ENCODE results near the gene GJC1. TPM values are rescaled to one million over a fixed set of nuclear protein-coding genes. Genes with fewer than 3 reads are reported as not detected.
A peak's percentile ranks its signal among the peaks of the same experiment; 100 is the strongest.

The GJC1 gene
- polyA plus RNA-seq, 1 of the 3 experiments (the other 2 are of a cell fraction) = 15.2 TPM

GRCh38 chr17:44828919-44829522, 1.1 kb downstream of the GJC1 start:
- peak overlapping the region; percentile 88 for H3K9ac ChIP-seq
- H3K9me3 ChIP-seq = no peaks in the 10 kb centered on the region
- peaks cover 0 to 9% of the 10 kb centered on the region in 2 experiments for H3K36me3 ChIP-seq (replicated peaks in 1 of 2; ENCODE audit: control insufficient read depth in 1 of 2, insufficient read depth in 2 of 2, low read length in 1 of 2)
- peaks cover 21% of the 10 kb centered on the region for H3F3A ChIP-seq (replicated peaks; ENCODE audit: insufficient read depth)
- H3K4me3 ChIP-seq (ENCODE audit: low read depth in 2 of 2, low read length in 1 of 2) = peak overlapping the region; percentile 66 to 73
- no peaks in the 10 kb centered on the region for H3K27me3 ChIP-seq (ENCODE audit: insufficient read depth)
- peaks cover 14% of the 10 kb centered on the region for H4K20me1 ChIP-seq (ENCODE audit: insufficient read depth)
- ChIA-PET POLR2A (no interaction called here), CTCF (interaction anchor here (1.1 to 1.7 kb wide), 3 partner anchors 50 to 320 kb away, joined by 3 to 14 read pairs (median 3); no protein-coding TSS in a partner anchor)
- H2AFZ ChIP-seq (ENCODE audit: low read depth) = peak overlapping the region; percentile 71; the same call in 1 of the 2 replicates
- peaks cover 2 to 4% of the 10 kb centered on the region in 2 experiments; a peak in 3 of 4 replicates for H3K4me1 ChIP-seq (ENCODE audit: control insufficient read depth in 1 of 2, insufficient read depth in 2 of 2, low read depth in 1 of 2, low read length in 1 of 2)
- WGBS (ENCODE audit: low lambda C conversion rate) = 2% methylated on average over 21 of the region's 21 CpGs
- H3K27ac ChIP-seq (ENCODE audit: low read depth in 2 of 2, low read length in 1 of 2) = peak overlapping the region; percentile 55 to 69
- H3K4me2 ChIP-seq = peak overlapping the region; percentile 96
- H3K9me2 ChIP-seq = no peaks in the 10 kb centered on the region
- H3K79me2 ChIP-seq (ENCODE audit: insufficient read depth) = peaks cover 58% of the 10 kb centered on the region
- DNase-seq = no peak
- TF ChIP-seq SIN3A (IDR thresholded peaks at IDR 0.05; ENCODE audit: borderline replicate concordance, low read depth, low read length) (peak; percentile 29; the same call in 1 of the 2 replicates), RCOR1 (IDR thresholded peaks at IDR 0.05; ENCODE audit: low read length) (no peak), FOXM1 (IDR thresholded peaks at IDR 0.05; ENCODE audit: low read depth) (no peak), CTCF (IDR thresholded peaks at IDR 0.05) (no peak)

GRCh38 chr17:44827863-44828262, 2.2 kb downstream of the GJC1 start:
- peaks cover 14% of the 10 kb centered on the region for H4K20me1 ChIP-seq (ENCODE audit: insufficient read depth)
- no peaks in the 10 kb centered on the region for H3K9me2 ChIP-seq
- ChIA-PET CTCF (interaction anchor here (1.2 to 1.7 kb wide), 3 partner anchors 47 to 321 kb away, joined by 3 to 14 read pairs (median 3); no protein-coding TSS in a partner anchor), POLR2A (no interaction called here)
- peak overlapping the region; percentile 88; the same call in 1 of the 2 replicates for H3K9ac ChIP-seq
- H3K36me3 ChIP-seq (replicated peaks in 1 of 2; ENCODE audit: control insufficient read depth in 1 of 2, insufficient read depth in 2 of 2, low read length in 1 of 2) = peaks cover 0 to 9% of the 10 kb centered on the region in 2 experiments
- WGBS (ENCODE audit: low lambda C conversion rate) = 28% methylated on average over 1 of the region's 1 CpG
- peaks cover 2 to 6% of the 10 kb centered on the region in 2 experiments; a peak in 3 of 4 replicates for H3K4me1 ChIP-seq (ENCODE audit: control insufficient read depth in 1 of 2, insufficient read depth in 2 of 2, low read depth in 1 of 2, low read length in 1 of 2)
- DNase-seq = no peak
- no peak for TF ChIP-seq SIN3A (IDR thresholded peaks at IDR 0.05; ENCODE audit: borderline replicate concordance, low read depth, low read length)
- TF ChIP-seq TCF12 (IDR thresholded peaks at IDR 0.05) = peak; percentile 51
- peak overlapping the region; percentile 66 to 73; a peak in 3 of 4 replicates for H3K4me3 ChIP-seq (ENCODE audit: low read depth in 2 of 2, low read length in 1 of 2)
- no peaks in the 10 kb centered on the region for H3K9me3 ChIP-seq
- no peaks in the 10 kb centered on the region for H3K27me3 ChIP-seq (ENCODE audit: insufficient read depth)
- H3K4me2 ChIP-seq = peak overlapping the region; percentile 96
- H2AFZ ChIP-seq (ENCODE audit: low read depth) = no peak overlapping the region
- H3F3A ChIP-seq (replicated peaks; ENCODE audit: insufficient read depth) = peaks cover 25% of the 10 kb centered on the region
- peak overlapping the region in 1 of 2 experiments; percentile 55; a peak in 3 of 4 replicates for H3K27ac ChIP-seq (ENCODE audit: low read depth in 2 of 2, low read length in 1 of 2)
- peaks cover 69% of the 10 kb centered on the region for H3K79me2 ChIP-seq (ENCODE audit: insufficient read depth)

DNA sequence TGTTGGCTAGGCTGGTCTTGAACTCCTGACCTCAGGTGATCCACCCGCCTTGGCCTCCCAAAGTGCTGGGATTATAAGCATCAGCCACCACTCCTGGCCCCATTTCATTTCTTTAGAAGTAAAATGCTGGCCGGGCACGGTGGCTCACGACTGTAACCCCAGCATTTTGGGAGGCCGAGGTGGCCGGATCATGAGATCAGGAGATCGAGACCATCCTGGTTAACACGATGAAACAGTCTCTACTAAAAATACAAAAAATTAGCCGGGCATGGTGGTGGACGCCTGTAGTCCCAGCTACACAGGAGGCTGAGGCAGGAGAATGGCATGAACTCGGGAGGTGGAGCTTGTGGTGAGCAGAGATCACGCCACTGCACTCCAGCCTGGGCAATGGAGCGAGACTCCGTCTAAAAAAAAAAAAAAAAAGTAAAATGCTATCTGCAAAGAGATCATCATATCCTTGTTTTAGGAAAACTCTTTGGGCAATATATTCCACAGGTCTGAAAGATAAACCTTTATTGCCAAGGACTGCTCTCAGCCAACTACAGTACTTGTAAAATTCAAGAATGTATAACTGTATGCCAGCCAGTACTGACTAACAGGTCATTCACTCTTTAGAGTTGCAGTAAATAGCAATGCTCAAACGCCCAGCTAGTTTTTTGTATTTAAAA, 3.8 kb downstream of the GJC1 start:
- TF ChIP-seq EZH2phosphoT487 (IDR thresholded peaks at IDR 0.05; ENCODE audit: borderline replicate concordance, low read depth) (no peak), FOSL2 (IDR thresholded peaks at IDR 0.05; ENCODE audit: borderline replicate concordance, low read depth) (no peak), GABPA (IDR thresholded peaks at IDR 0.05; ENCODE audit: low read depth) (no peak), POLR2AphosphoS5 (IDR thresholded peaks at IDR 0.05; ENCODE audit: low read depth, low read length) (no peak), MXI1 (IDR thresholded peaks at IDR 0.05; ENCODE audit: low read depth, low read length) (no peak), RFX5 (IDR thresholded peaks at IDR 0.05; ENCODE audit: low read length) (no peak)
- TF ChIP-seq, protein P1, sequence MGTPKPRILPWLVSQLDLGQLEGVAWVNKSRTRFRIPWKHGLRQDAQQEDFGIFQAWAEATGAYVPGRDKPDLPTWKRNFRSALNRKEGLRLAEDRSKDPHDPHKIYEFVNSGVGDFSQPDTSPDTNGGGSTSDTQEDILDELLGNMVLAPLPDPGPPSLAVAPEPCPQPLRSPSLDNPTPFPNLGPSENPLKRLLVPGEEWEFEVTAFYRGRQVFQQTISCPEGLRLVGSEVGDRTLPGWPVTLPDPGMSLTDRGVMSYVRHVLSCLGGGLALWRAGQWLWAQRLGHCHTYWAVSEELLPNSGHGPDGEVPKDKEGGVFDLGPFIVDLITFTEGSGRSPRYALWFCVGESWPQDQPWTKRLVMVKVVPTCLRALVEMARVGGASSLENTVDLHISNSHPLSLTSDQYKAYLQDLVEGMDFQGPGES (IDR thresholded peaks at IDR 0.05; ENCODE audit: low read depth, low read length) = no peak
- 89% methylated on average over 15 of the region's 15 CpGs for WGBS (ENCODE audit: low lambda C conversion rate)
- Histone ChIP-seq H3K27ac (ENCODE audit: low read depth in 2 of 2, low read length in 1 of 2) (peak overlapping the region in 1 of 2 experiments; percentile 14; a peak in 1 of 4 replicates), H2AFZ (ENCODE audit: low read depth) (no peak overlapping the region), H3K27me3 (ENCODE audit: insufficient read depth) (no peaks in the 10 kb centered on the region), H3K79me2 (ENCODE audit: insufficient read depth) (peaks cover 85% of the 10 kb centered on the region), H3K4me3 (ENCODE audit: low read depth in 2 of 2, low read length in 1 of 2) (no peak overlapping the region), H3K9ac (no peak overlapping the region), H3K4me1 (ENCODE audit: control insufficient read depth in 1 of 2, insufficient read depth in 2 of 2, low read depth in 1 of 2, low read length in 1 of 2) (peaks cover 2 to 10% of the 10 kb centered on the region in 2 experiments), H3K9me3 (no peaks in the 10 kb centered on the region), H3F3A (replicated peaks; ENCODE audit: insufficient read depth) (peaks cover 39% of the 10 kb centered on the region), H4K20me1 (ENCODE audit: insufficient read depth) (peaks cover 14% of the 10 kb centered on the region), H3K36me3 (replicated peaks in 1 of 2; ENCODE audit: control insufficient read depth in 1 of 2, insufficient read depth in 2 of 2, low read length in 1 of 2) (peaks cover 0 to 9% of the 10 kb centered on the region in 2 experiments), H3K4me2 (no peak overlapping the region), H3K9me2 (no peaks in the 10 kb centered on the region)
- POLR2A ChIA-PET = no interaction called here
- CTCF ChIA-PET = interaction anchor here (0.8 to 3.1 kb wide), 3 partner anchors 11 to 52 kb away, joined by 3 to 17 read pairs (median 6); no protein-coding TSS in a partner anchor
- no peak for DNase-seq
